ENCODE measurements around the gene KRT24.

KRT24 gene

DNA sequence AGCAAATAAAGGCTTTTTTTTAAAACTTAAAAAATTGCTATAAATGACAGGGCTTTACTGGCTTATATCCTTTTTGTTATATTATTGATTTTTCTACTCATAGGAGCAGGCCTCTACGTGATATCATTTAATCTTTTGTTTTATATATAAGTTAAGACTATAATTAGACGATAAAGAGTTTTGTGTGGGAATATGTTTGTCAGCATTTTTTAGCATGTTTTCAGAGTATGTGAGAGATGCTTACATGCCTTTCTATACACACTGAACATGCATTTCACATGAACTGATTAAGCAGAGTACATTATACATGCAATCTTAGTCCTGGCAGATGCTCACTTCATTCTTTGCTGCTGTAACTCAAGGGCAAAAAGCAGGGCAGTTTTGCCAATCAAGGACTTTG is 30.9 kb downstream of the KRT24 start:
- Mint-ChIP-seq H3K27me3 (peaks cover 28% of the 10 kb centered on the region), H3K4me3 (no peak overlapping the region), H3K36me3 (ENCODE audit: low read depth) (no peaks in the 10 kb centered on the region), H3K4me1 (ENCODE audit: low read depth) (no peaks in the 10 kb centered on the region), H3K27ac (no peak overlapping the region), H3K9me3 (no peaks in the 10 kb centered on the region)
- no peak for DNase-seq

DNA sequence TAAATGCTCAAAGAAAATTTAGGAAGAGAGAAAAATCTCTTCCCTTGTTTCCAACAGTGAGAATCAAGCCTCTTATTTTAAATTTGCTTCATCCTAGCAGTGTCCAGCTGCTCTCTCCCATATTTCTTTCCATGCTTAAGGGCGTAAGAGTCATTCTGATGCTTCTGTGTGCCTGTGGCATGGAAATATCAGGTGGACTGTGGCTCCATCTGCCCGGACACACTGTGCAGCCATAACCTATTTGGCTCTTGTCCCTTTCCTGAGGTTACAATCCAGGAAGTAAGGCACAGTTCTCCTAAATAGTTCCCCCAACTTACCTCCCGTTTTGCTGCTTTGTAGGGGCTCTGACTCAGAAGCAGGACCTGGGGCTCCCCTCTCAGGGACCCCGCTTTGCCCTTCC is 32.3 kb downstream of the KRT24 start:
- H3K9me3 Mint-ChIP-seq: no peaks in the 10 kb centered on the region
- peaks cover 17% of the 10 kb centered on the region for H3K27me3 Mint-ChIP-seq
- H3K27ac Mint-ChIP-seq: no peak overlapping the region
- DNase-seq: no peak
- no peak overlapping the region for H3K4me3 Mint-ChIP-seq
- H3K4me1 Mint-ChIP-seq (ENCODE audit: low read depth): no peaks in the 10 kb centered on the region
- no peaks in the 10 kb centered on the region for H3K36me3 Mint-ChIP-seq (ENCODE audit: low read depth)

DNA sequence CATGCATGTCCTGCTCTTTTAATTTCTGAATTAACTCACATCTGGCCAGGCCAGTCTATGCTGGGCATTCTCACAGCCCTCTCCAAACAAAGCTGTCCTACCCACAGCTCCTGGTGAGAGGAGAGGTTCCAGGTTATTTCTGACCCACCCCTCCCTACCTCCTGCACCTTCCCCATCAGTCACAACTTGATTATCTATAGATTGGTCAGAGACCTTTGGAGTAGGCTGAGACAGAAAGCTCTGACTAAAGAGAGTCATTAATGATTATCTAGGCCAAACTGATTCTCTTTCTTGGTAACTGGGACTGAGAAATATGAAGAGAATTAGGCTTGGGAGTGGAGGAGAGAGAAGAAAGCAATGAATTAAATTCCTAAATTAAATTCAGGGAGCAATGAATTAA is 37.2 kb downstream of the KRT24 start:
- DNase-seq: no peak
- Mint-ChIP-seq H3K4me3 (no peak overlapping the region), H3K4me1 (ENCODE audit: low read depth) (peaks cover 6% of the 10 kb centered on the region), H3K27ac (no peak overlapping the region), H3K27me3 (peaks cover 24% of the 10 kb centered on the region), H3K36me3 (ENCODE audit: low read depth) (no peaks in the 10 kb centered on the region), H3K9me3 (no peaks in the 10 kb centered on the region)

DNA sequence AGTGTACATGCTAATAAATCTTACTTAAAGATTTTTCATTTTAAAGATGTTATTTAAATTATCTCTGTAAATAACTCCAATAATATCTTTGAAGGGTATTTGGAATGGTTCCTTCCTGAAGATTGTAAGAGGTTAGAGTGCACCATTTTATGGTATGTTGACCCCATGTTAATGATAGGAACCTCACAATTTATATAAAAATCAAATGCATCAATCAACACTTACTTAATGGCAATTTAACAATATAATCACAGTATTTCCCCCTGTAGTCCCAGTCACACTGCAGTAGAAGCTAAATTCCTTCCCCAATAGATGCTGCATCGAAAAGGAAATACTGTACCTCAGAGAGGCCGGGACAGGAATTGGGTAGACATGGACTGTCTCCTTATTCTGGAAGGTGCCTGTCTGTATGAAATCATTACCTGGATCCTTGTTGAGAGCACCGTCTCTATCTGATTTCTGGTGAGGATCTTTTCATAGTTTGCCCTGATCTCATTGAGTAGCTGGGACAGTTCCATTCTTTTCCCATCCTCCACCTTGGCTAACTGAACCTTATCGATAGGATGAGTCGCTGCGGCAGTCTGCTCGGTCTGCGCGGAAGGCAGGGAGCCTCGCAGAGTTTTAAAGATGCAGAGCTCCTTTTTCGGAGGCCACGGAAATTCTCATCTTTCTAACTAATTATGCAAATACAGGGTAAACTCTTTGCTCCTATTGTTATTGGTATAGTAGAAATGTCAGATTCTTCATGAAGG is 38.8 kb downstream of the KRT24 start, which contains the start of gene KRT222:
Gene KRT222 (minus strand): TSS at position 596 of the 752 bp plus-strand sequence. CDS start 78 bp downstream, at position 518.
- Mint-ChIP-seq H3K36me3 (ENCODE audit: low read depth) (no peaks in the 10 kb centered on the region), H3K4me3 (peak within 1 kb of the TSS; percentile 32), H3K4me1 (ENCODE audit: low read depth) (peaks cover 10% of the 10 kb centered on the region), H3K9me3 (no peaks in the 10 kb centered on the region), H3K27ac (no peak within 1 kb of the TSS), H3K27me3 (peaks cover 24% of the 10 kb centered on the region)
- DNase-seq: no peak

DNA sequence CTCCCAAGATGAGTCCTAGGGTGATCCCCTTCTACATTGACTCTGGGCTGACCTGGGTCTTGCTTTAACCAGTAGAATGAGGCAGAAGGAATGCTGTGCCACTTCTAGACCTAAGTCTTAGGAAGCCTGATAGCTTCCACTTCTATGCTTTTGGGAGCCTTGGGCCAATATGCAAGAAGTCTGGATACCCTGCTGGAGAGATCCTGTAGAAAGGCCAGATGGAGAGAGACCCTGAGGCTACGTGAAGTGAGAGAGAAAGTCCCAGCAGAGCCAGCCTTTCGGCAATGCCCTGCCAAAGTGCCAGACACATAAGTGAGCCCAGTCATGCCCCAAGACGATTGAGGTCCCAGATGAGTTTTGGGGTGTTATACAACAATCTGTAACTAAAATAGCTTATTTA is 40.3 kb downstream of the KRT24 start:
- no peaks in the 10 kb centered on the region for H3K36me3 Mint-ChIP-seq (ENCODE audit: low read depth)
- H3K4me3 Mint-ChIP-seq: no peak overlapping the region
- peaks cover 28% of the 10 kb centered on the region for H3K27me3 Mint-ChIP-seq
- DNase-seq: no peak
- H3K4me1 Mint-ChIP-seq (ENCODE audit: low read depth): peaks cover 12% of the 10 kb centered on the region
- no peak overlapping the region for H3K27ac Mint-ChIP-seq
- H3K9me3 Mint-ChIP-seq: no peaks in the 10 kb centered on the region

DNA sequence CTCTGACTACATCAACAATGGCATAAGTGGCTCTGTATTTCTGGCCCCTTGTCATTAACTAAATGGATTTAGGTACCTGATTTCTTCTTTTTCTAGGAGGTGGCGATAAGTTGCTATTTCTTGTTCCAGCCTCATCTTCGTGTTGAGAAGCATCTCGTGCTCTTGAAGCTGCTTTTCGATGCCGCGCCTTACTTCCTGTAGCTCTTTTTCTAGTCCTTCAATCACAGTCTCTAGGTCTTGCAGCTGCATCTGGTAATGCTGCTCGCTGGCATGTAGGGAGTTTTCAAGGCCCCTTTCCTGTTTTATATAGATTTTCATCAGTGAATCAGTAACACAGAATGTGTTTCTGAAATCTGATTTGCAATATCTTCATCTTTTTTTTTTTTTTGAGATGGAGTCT is 43.6 kb downstream of the KRT24 start:
- Mint-ChIP-seq H3K4me3 (no peak overlapping the region), H3K27ac (no peak overlapping the region), H3K4me1 (ENCODE audit: low read depth) (peaks cover 9% of the 10 kb centered on the region), H3K9me3 (no peaks in the 10 kb centered on the region), H3K27me3 (peaks cover 15% of the 10 kb centered on the region), H3K36me3 (ENCODE audit: low read depth) (no peaks in the 10 kb centered on the region)
- DNase-seq: no peak

DNA sequence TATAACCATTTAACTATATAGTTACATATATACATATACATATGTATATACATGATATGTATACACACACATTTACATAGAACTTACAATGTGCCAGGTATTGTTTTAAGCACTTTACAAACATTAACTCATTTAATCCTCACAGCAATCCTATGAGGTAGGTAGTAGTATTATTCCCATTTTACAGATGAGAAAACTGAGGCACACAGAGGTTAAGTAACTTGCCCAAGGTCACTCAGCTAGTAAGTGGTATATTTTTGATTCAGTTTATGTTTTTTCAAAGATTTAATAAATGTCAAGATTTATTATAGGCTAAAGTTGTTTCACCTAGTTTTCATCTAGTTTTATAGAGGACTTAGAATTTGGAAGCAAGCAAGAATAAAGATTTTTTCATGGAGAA is 45.2 kb downstream of the KRT24 start:
- DNase-seq: no peak
- H3K36me3 Mint-ChIP-seq (ENCODE audit: low read depth): no peaks in the 10 kb centered on the region
- no peak overlapping the region for H3K4me3 Mint-ChIP-seq
- no peak overlapping the region for H3K27ac Mint-ChIP-seq
- peaks cover 9% of the 10 kb centered on the region for H3K27me3 Mint-ChIP-seq
- no peaks in the 10 kb centered on the region for H3K9me3 Mint-ChIP-seq
- peaks cover 6% of the 10 kb centered on the region for H3K4me1 Mint-ChIP-seq (ENCODE audit: low read depth)

DNA sequence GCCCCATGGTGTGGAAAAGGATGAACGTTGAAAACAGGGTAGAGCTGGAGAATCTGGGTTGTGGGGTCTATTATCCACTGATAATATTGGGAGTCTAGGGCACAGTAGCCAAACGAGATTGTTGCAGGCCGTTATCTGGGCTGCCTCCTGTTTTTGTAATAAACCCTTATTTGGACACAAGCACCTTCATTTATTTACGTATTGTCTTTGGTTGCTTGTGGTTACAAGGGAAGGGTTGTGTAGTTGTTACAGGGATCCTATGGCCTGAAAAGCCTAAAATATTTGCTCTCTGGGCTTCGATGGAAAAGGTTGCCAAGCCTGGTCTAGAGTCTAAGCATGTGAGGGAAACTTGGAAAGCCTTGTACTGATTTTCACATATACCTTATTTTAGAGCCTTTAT is 51.6 kb downstream of the KRT24 start:
- DNase-seq: no peak
- no peak overlapping the region for H3K27ac Mint-ChIP-seq
- H3K9me3 Mint-ChIP-seq: no peaks in the 10 kb centered on the region
- no peak overlapping the region for H3K4me3 Mint-ChIP-seq
- no peaks in the 10 kb centered on the region for H3K27me3 Mint-ChIP-seq
- H3K4me1 Mint-ChIP-seq (ENCODE audit: low read depth): peaks cover 12% of the 10 kb centered on the region
- peaks cover 19% of the 10 kb centered on the region for H3K36me3 Mint-ChIP-seq (ENCODE audit: low read depth)

DNA sequence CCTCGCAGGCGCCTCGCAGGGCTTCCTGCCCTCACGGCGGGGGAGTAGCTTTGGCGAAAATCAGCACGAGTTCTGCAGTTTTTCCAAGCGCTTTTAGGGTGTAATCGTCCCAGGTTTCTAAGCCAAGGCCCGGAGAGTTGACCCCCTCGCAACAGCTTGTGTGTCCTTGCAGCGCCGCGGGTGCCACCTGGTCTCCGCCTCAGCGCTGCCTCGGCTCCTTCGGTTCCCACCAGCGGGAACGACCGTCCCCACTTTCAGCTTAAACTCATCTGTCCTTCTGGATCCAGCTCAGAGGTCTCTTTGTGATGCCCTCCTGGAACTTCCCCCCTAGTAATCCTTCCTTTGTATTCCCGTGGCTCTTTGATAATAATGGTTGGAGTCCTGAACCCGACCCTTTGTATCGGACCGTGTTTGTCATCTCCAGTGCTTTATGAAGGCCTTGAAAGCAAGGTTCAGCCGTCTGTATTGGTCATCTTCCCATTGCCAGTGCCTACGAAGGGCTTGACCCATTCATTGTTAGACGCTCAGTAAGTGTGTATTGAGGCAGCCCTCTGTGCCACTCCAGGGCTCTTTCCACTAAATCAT is 55.1 kb downstream of the KRT24 start:
- Mint-ChIP-seq H3K4me3 (peak overlapping the region; percentile 98), H3K27ac (peak overlapping the region; percentile 99), H3K27me3 (no peaks in the 10 kb centered on the region), H3K4me1 (ENCODE audit: low read depth) (peaks cover 44% of the 10 kb centered on the region), H3K9me3 (no peaks in the 10 kb centered on the region), H3K36me3 (ENCODE audit: low read depth) (peaks cover 47% of the 10 kb centered on the region)
- DNase-seq: no peak

All from activated T-cell treated with anti-CD3 and anti-CD28 coated beads, Interleukin-2, amount 50 U/mL, for 24 hours (primary cell).